CD4-positive, alpha-beta T cell (primary cell): ENCODE data around the gene DSCAML1. TPM values are rescaled to one million over a fixed set of nuclear protein-coding genes. Genes with fewer than 3 reads are reported as not detected.

Experiments used
- ATAC-seq: fragments of 200-7000 bp; cut with Tn5 transposase; one replicate; pipeline ENCODE4 v1.10.0; 2022; ENCODE audit warnings: mild to moderate bottlenecking; ENCODE audit not compliant: poor library complexity
- CTCF ChIA-PET: fragments of 350-600 bp; sonication (Branson Sonifier 250); formaldehyde crosslinking; loops from one replicate; lab custom pipeline; 2021; ENCODE audit warnings: antibody characterized with exemption, inconsistent platforms; lab: Charles Lee
- POLR2A ChIA-PET: fragments of 350-600 bp; sonication (Branson Sonifier 250); formaldehyde crosslinking; loops from one replicate; lab custom pipeline; 2021; ENCODE audit warnings: antibody characterized with exemption, inconsistent platforms; lab: Charles Lee
- DNase-seq, 14 experiments: peaks; one replicate each; pipeline ENCODE4 v3.0.0-alpha.2; 2013 to 2020; ENCODE audit warnings: mixed read lengths in 2 of 14
- H3K27ac ChIP-seq, 2 donors: one replicate each; pipeline versions ENCODE4 v1.5.1 to v1.7.0; 2013; ENCODE audit warnings: low read length in 2 of 2, low read depth in 1 of 2, mild to moderate bottlenecking in 1 of 2
- H3K27me3 ChIP-seq, 2 experiments: 1 replicate in 1 of 2; 2 replicates in 1 of 2; pipeline versions ENCODE4 v1.6.1 to v1.7.0; 2013; ENCODE audit warnings: low read length in 2 of 2, control low read depth in 1 of 2, mild to moderate bottlenecking in 1 of 2, moderate library complexity in 1 of 2; ENCODE audit not compliant: insufficient read depth in 2 of 2, control insufficient read depth in 1 of 2
- H3K36me3 ChIP-seq: one replicate; pipeline ENCODE4 v1.6.1; 2013; ENCODE audit warnings: low read length, control low read depth; ENCODE audit not compliant: insufficient read depth
- H3K4me1 ChIP-seq: one replicate; pipeline ENCODE4 v1.6.1; 2013; ENCODE audit warnings: low read length, control low read depth; ENCODE audit not compliant: insufficient read depth
- H3K4me3 ChIP-seq: one replicate; pipeline ENCODE4 v1.5.1; 2013; ENCODE audit warnings: mild to moderate bottlenecking, low read length, moderate library complexity
- H3K9me3 ChIP-seq, 2 experiments: 1 replicate in 1 of 2; 2 replicates in 1 of 2; pipeline versions ENCODE4 v1.6.1 to v1.7.0; 2013; ENCODE audit warnings: low read length in 2 of 2, mild to moderate bottlenecking in 2 of 2, control low read depth in 1 of 2, moderate library complexity in 1 of 2; ENCODE audit not compliant: control insufficient read depth in 1 of 2, insufficient read depth in 1 of 2
- H3K27ac Mint-ChIP-seq: one replicate; pipeline ENCODE4 v1.8.0; 2020; ENCODE audit warnings: mixed read lengths
- H3K27me3 Mint-ChIP-seq: one replicate; pipeline ENCODE4 v1.8.0; 2021; ENCODE audit warnings: mixed read lengths
- H3K36me3 Mint-ChIP-seq: one replicate; pipeline ENCODE4 v1.8.0; 2021; ENCODE audit warnings: low read depth, mixed read lengths
- H3K4me1 Mint-ChIP-seq: one replicate; pipeline ENCODE4 v1.8.0; 2021; ENCODE audit warnings: low read depth, mixed read lengths
- H3K4me3 Mint-ChIP-seq: one replicate; pipeline ENCODE4 v1.8.0; 2020; ENCODE audit warnings: mild to moderate bottlenecking, mixed read lengths
- H3K9me3 Mint-ChIP-seq: one replicate; pipeline ENCODE4 v1.8.0; 2020; ENCODE audit warnings: mixed read lengths
- CTCF ChIP-seq: fragments of 200-600 bp; IDR thresholded peaks from one replicate; pipeline ENCODE4 v1.8.0; 2022; ENCODE audit warnings: antibody characterized with exemption, mild to moderate bottlenecking
- intact Hi-C, 2 experiments: fragments of 100-400 bp; cut with DNase I in 1 of 2; cut with micrococcal nuclease in 1 of 2; formaldehyde crosslinking; loops; one replicate each; pipeline versions ENCODE4 v1.15.1 to v1.9.0; 2023 to 2025; cut with DNase I, micrococcal nuclease
- total RNA-seq, 174 experiments: library from RNA in 2 of 174; stranded (reverse) in 2 of 174; gene quantifications; one replicate each; pipeline ENCODE4 v1.2.3 and lab custom pipeline; 2021 to 2026

The DSCAML1 gene
- total RNA-seq, 2 experiments from 2014 or later, result 0.22 to 0.61 TPM

GRCh38 chr11:117502779-117503100 lies 294.3 kb downstream of the DSCAML1 start:
- no peaks in the 10 kb centered on the region for H3K4me1 ChIP-seq
- intact Hi-C loops, result no loop called here
- no peak for ATAC-seq

GRCh38 chr11:117502015-117502778 lies 294.8 kb downstream of the DSCAML1 start:
- no peaks in the 10 kb centered on the region for H3K36me3 Mint-ChIP-seq
- H3K4me3 ChIP-seq, result no peak overlapping the region
- peaks cover 0 to 5% of the 10 kb centered on the region in 2 experiments for H3K9me3 ChIP-seq
- H3K9me3 Mint-ChIP-seq, result no peaks in the 10 kb centered on the region
- CTCF ChIA-PET, result no interaction called here
- no peak for ATAC-seq
- no peaks in the 10 kb centered on the region for H3K36me3 ChIP-seq
- POLR2A ChIA-PET, result no interaction called here
- H3K27ac ChIP-seq, result no peak overlapping the region
- intact Hi-C loops, result no loop called here
- H3K4me1 Mint-ChIP-seq, result no peaks in the 10 kb centered on the region
- peaks cover 3% of the 10 kb centered on the region for H3K27me3 Mint-ChIP-seq
- no peaks in the 10 kb centered on the region for H3K4me1 ChIP-seq
- no peak for TF ChIP-seq CTCF
- no peaks in the 10 kb centered on the region for H3K27me3 ChIP-seq
- no peak for DNase-seq
- no peak overlapping the region for H3K4me3 Mint-ChIP-seq
- H3K27ac Mint-ChIP-seq, result no peak overlapping the region

More at GRCh38 chr11:117502779-117503100, 294.3 kb downstream of the DSCAML1 start:
- H3K27ac ChIP-seq, result no peak overlapping the region
- H3K27ac Mint-ChIP-seq, result no peak overlapping the region
- no peak for TF ChIP-seq CTCF
- H3K4me3 Mint-ChIP-seq, result no peak overlapping the region
- ChIA-PET CTCF (no interaction called here), POLR2A (no interaction called here)
- no peak for DNase-seq
- H3K4me1 Mint-ChIP-seq, result no peaks in the 10 kb centered on the region
- peaks cover 3% of the 10 kb centered on the region for H3K27me3 Mint-ChIP-seq
- no peak overlapping the region for H3K4me3 ChIP-seq
- peaks cover 0 to 5% of the 10 kb centered on the region in 2 experiments for H3K9me3 ChIP-seq
- no peaks in the 10 kb centered on the region for H3K27me3 ChIP-seq
- no peaks in the 10 kb centered on the region for H3K36me3 ChIP-seq
- H3K9me3 Mint-ChIP-seq, result no peaks in the 10 kb centered on the region
- H3K36me3 Mint-ChIP-seq, result no peaks in the 10 kb centered on the region

- no peaks in the 10 kb centered on the region for H3K9me3 Mint-ChIP-seq
- Histone ChIP-seq H3K9me3 (peaks cover 0 to 5% of the 10 kb centered on the region in 2 experiments), H3K36me3 (no peaks in the 10 kb centered on the region), H3K27ac (no peak overlapping the region), H3K4me3 (no peak overlapping the region), H3K27me3 (no peaks in the 10 kb centered on the region), H3K4me1 (no peaks in the 10 kb centered on the region)
- H3K27ac Mint-ChIP-seq, result no peak overlapping the region
- no peak for TF ChIP-seq CTCF
- ChIA-PET CTCF (no interaction called here), POLR2A (no interaction called here)
- ATAC-seq (no peak), DNase-seq (no peak)
- H3K4me1 Mint-ChIP-seq, result no peaks in the 10 kb centered on the region
- no peaks in the 10 kb centered on the region for H3K36me3 Mint-ChIP-seq
- H3K4me3 Mint-ChIP-seq, result no peak overlapping the region
- intact Hi-C loops, result no loop called here
- peaks cover 6% of the 10 kb centered on the region for H3K27me3 Mint-ChIP-seq
Measured at GRCh38 chr11:117501237-117501898, 295.6 kb downstream of the DSCAML1 start.
